Ishikawa (cell line): ENCODE results near the gene ATP11A.
A peak's percentile ranks its signal among the peaks of the same experiment; 100 is the strongest.

Experiments
- CEBPB ChIP-seq: IDR thresholded peaks from 2 replicates; pipeline ENCODE4 v1.6.1; 2012
- CREB1 ChIP-seq: IDR thresholded peaks from 2 replicates; pipeline ENCODE4 v1.6.1; 2012; ENCODE audit warnings: low read depth
- EGR1 ChIP-seq: IDR thresholded peaks from 2 replicates; pipeline ENCODE4 v1.6.1; 2012
- EP300 ChIP-seq: IDR thresholded peaks from 2 replicates; pipeline ENCODE4 v1.6.1; 2012; ENCODE audit warnings: borderline replicate concordance
- FOXM1 ChIP-seq: IDR thresholded peaks from 2 replicates; pipeline ENCODE4 v1.6.1; 2012; ENCODE audit warnings: low read depth, borderline replicate concordance
- MAX ChIP-seq: IDR thresholded peaks from 2 replicates; pipeline ENCODE4 v1.6.1; 2012
- NFIC ChIP-seq: IDR thresholded peaks from 2 replicates; pipeline ENCODE4 v1.6.1; 2012
- RAD21 ChIP-seq: IDR thresholded peaks from 2 replicates; pipeline ENCODE4 v1.6.1; 2012; ENCODE audit warnings: low read depth
- REST ChIP-seq: IDR thresholded peaks from 2 replicates; pipeline ENCODE4 v1.6.1; 2012; ENCODE audit warnings: low read depth, mild to moderate bottlenecking
- TAF1 ChIP-seq: IDR thresholded peaks from 2 replicates; pipeline ENCODE4 v1.6.1; 2012; ENCODE audit warnings: low read depth, mild to moderate bottlenecking
- TCF12 ChIP-seq: IDR thresholded peaks from 2 replicates; pipeline ENCODE4 v1.6.1; 2012; ENCODE audit warnings: low read depth
- TEAD4 ChIP-seq: IDR thresholded peaks from 2 replicates; pipeline ENCODE4 v1.6.1; 2012
- USF1 ChIP-seq: IDR thresholded peaks from 2 replicates; pipeline ENCODE4 v1.6.1; 2012
- YY1 ChIP-seq: IDR thresholded peaks from 2 replicates; pipeline ENCODE4 v1.6.1; 2012; ENCODE audit warnings: low read depth
- ZBTB7A ChIP-seq: IDR thresholded peaks from 2 replicates; pipeline ENCODE4 v1.6.1; 2012; ENCODE audit warnings: low read depth

Gene ATP11A

GRCh38 chr13:112930192-112930591 is 240.4 kb downstream of the ATP11A start:
- no peak for TF ChIP-seq FOXM1
- no peak for TF ChIP-seq REST
- no peak for TF ChIP-seq RAD21
- no peak for TF ChIP-seq USF1
- TF ChIP-seq EGR1: no peak
- TF ChIP-seq EP300: no peak
- TF ChIP-seq TCF12: no peak
- no peak for TF ChIP-seq CREB1
- TF ChIP-seq YY1: no peak

- TF ChIP-seq USF1 (no peak), NFIC (no peak), ZBTB7A (no peak), CEBPB (no peak), MAX (no peak), REST (no peak), FOXM1 (no peak), RAD21 (peak; percentile 61)
Measured at GRCh38 chr13:112931028-112931934, 241.4 kb downstream of the ATP11A start.

- no peak for TF ChIP-seq EP300
- TF ChIP-seq TAF1: no peak
- TF ChIP-seq EGR1: no peak
- no peak for TF ChIP-seq REST
- TF ChIP-seq CREB1: no peak
- TF ChIP-seq ZBTB7A: no peak
- TF ChIP-seq RAD21: no peak
- no peak for TF ChIP-seq TCF12
- TF ChIP-seq YY1: no peak
- no peak for TF ChIP-seq TEAD4
- no peak for TF ChIP-seq MAX
- no peak for TF ChIP-seq CEBPB
- no peak for TF ChIP-seq NFIC
- TF ChIP-seq USF1: no peak
- TF ChIP-seq FOXM1: no peak
Measured at GRCh38 chr13:112932971-112933370, 243.1 kb downstream of the ATP11A start.

GRCh38 chr13:112933649-112934048 is 243.8 kb downstream of the ATP11A start:
- TF ChIP-seq REST (no peak), TEAD4 (no peak), NFIC (no peak), ZBTB7A (no peak), RAD21 (no peak), YY1 (no peak), FOXM1 (no peak), TAF1 (no peak), USF1 (no peak), TCF12 (no peak), CREB1 (no peak), CEBPB (no peak), MAX (no peak), EGR1 (no peak), EP300 (no peak)
